HG02759 (cell line): ENCODE measurements around the gene ENOX1.

Experiments
- ATAC-seq: cut with Tn5 transposase; IDR thresholded peaks from one replicate; pipeline ENCODE4 v1.9.1; 2021; ENCODE audit warnings: mild to moderate bottlenecking, moderate library complexity; ENCODE audit not compliant: unreplicated experiment

ENOX1 gene

DNA sequence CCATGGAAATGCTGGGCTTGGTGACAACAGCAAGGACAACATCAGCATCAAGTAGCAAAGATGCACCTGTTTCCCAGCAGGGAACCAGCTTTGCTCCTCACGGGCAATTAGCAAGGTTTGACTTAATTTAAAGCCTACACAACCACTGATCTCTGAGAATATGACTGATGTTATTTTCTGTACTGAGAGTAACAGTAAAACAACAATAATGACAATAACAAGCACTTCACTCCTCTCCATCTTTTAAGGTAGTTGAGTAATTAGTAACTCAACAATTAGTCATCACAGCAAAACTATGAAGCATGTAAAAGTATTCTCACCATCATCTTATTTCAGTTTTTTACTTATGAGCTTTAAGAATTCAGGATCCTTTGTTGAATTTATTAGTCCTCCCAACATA is 37.3 kb downstream of the ENOX1 start:
- no peak for ATAC-seq

DNA sequence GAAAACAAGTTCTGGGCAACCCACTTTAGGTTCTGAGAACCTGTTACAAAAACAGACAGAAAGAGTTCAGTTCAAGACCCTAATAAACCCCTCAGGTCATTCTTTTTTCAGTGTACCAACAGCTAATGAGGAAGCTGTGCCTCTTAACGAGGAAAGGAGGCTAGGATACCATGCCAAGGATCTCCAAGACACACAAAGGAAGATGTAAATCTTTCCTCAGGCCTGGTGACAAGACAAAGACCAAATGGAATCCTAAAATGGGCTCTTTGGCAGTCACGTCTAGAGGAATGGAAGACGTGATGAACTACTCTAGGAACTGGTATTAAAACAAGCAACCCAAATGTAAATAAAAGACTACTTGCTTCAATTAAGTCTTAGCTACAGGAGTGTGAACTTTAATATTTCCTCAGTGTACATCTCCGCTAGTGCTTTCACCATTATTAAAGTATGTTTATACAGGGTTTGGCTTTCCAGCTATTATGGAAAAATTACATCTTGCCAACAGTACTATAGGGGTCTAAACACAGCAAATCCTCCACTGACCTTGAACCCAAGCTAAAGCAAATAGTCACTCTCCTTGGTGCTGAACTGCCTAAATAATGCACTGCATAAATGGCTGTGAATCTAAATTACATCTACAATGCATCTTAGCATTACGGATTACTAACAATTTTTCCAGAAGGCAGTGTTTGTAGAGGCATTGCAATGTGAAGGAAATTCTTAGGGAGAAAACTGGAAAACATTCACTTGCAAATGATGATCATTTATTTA is 42.3 kb downstream of the ENOX1 start:
- ATAC-seq: no peak

DNA sequence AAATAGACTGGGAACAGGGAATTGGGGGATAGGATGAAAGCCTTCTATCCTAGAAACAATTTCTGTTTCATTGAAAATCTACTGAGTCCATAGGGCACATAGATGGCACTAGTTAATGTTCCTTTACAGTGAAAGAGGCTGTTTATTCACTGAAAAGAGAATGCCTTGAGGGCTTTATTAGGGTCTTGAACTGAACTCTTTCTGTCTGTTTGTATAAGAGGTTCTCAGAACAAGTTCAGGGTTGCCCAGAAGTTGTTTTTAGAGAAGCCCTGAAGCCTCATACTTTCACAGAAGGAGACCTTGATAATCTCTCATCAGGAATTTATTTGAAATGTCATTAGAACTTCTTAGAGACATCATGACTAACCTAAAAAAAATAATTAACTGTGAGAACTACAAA is 43.9 kb downstream of the ENOX1 start:
- no peak for ATAC-seq

DNA sequence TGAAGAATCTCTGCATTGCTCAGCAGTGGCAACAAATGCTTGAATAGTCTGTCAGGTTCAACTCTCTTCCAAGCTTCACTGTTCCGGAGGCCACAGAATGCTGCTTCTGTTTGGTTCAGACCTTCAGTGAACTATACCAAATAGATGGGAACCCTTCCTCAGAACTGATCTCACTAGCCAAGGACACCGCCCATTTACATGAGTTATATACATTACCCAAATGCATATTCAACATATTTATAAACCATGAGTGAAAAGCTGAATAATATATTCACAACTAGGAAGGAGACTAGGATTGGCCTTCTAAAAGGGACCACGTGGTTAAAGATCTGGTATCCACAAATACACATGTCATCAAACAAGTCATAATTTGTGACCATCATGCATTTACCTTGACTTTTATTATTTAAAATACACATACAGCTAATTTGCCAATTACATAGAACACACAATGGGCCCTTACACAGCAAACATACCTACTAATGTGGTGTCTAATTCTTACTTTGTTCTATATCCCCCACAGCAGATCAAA is 49.3 kb downstream of the ENOX1 start:
- no peak for ATAC-seq

DNA sequence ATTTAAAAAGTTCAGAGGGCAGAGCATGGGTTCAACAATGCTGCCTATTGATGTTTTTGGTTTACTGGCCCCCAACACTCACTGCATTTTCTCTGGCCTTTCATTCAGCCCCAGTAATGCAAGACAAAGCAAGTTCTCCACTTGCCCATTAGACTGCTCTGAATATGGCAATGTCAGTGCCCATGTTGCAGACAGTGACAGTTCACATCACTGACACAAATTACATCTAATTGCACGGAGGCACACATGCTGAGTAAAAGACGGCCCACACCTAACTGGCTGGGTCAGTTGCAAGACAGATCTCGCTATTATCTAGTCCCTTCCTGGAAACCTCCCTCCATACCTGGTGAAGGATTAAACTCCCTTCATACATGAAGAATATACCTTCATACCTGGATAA is 54.0 kb downstream of the ENOX1 start:
- no peak for ATAC-seq

DNA sequence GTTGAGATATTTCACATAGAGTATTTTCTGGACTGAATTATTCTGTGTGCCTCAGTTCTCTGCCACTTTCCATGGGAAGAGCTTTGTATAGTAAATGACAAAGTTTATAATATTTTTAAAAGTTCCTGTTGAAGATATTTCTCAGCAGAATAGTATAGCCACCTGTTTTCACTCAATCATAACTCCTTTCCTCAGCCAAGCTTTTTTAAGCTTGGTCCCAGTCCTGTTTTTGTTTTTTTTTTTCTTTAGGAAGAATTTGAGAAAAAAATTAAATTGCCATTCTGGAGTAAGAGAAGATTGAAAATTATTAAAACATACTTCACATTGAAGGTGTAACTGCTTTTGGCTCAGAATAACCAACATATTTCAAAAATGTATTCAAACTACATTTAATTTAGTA is 55.5 kb downstream of the ENOX1 start:
- no peak for ATAC-seq

DNA sequence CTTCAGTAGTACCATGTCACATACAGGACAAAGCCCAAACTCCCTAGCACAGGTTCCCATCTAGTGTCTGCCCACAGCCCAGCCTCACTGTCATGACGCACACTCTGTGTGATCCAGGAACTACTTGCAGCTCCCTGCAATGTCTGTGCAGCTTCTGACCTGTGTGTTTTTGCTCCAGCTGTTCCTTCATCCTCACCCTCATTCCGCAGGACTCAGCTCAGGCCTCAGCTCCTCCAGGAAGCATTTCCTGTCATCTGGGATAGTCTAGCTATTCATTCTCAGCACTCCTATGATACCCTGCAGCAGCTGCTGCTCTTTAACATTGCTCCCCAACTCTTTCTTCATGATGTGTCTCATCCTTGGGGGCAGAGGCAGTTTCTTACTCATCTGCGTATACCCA is 56.1 kb downstream of the ENOX1 start:
- ATAC-seq: no peak

DNA sequence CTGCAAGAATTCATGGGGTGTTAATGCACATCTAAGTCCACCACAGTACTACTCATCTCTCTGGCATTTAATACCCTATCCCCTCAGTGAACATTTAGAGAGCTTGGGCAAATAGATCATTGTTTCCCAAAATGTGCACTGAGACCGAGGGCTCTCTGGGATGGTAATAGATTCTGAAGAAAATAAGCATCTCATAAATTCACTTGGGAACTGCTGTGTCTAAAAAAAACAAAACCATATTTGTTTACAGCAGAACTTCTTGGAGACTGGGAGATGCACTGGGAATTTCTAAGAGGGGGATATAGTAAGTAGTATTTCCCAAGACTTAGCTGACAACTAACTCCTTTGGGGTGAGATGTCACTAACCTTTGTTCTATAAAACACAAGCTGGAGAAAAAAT is 58.4 kb downstream of the ENOX1 start:
- no peak for ATAC-seq

DNA sequence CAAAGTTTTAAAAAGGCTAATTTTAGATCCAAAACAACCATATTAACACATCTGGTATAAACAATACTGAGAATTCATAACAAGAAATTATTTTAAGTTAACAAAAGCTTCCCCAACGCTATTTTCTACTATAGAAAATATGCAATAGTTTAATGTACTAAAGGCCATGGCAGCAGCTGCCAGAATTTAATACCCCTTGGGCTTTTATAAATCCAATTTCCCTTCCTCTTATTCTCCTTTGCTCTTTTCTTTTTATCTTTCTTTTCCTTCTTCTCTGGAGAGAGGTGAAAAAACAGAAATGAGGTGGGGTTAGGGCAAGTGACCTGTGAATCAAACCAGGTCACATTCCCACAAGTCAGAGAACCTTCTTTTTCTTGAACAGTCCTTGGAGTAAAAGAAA is 58.9 kb downstream of the ENOX1 start:
- ATAC-seq: no peak

DNA sequence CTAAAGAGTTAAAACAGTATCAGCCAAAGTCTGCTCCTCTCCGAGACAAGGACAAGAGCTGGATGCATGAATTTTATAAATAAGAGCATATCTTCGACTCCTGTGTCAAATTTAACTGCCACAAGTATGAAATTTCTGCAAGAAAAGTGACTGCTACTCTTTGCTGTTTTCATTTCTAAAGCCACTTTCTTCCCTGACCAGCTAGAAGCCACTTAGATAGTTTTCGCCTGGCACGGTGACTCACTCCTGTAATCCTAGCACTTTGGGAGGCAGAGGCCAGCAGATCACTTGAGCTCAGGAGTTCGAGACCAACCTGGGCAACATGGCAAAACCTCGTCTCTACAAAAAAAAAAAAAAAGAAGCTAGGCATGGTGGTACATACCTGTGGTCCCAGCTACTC is 61.3 kb downstream of the ENOX1 start:
- no peak for ATAC-seq

DNA sequence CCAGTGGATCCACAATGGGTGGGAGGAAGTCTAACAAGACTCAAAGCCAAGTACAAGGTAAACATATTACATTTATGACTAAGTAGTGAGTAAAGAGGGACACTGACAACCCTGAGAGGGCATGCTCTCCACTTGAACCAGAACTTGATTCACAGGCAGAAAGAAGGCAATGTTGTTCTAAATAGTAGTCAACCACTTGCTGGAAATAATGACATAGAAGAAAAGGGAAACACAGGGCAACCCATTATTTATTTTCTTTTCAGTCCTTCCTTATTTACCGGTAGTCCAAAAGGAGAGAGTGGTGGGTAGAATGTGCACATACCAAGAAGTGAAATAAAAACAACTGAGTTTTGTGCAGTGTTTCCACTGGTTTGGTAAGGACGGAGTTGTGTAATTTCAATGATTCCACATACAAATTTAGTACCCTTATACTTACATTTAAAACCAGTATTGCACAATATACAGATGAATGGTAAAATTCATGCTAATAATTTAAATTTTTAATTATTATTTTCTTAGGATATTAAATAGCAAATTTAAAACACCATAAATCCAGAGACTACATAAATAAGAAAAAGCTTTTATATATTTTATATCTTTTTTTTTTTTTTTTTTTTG is 65.9 kb downstream of the ENOX1 start:
- ATAC-seq: no peak

DNA sequence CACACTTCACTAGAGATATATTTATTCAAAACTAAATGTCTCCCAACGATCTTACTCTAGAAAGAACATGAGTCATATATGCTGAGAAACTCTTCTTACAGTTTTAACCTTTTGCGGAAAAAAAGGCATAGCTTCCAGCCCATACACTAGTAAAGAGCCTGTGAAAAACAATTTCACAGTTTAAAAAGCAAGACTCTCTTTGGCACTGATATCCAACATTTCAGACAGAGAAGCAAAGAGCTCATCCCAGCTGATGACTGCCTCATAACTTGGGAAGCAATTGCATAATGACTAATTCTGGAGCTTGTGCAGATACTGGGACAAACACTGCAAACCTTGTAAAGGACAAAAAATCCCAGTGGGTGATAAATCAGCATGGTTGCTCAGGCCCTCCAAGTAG is 88.0 kb downstream of the ENOX1 start:
- no peak for ATAC-seq

DNA sequence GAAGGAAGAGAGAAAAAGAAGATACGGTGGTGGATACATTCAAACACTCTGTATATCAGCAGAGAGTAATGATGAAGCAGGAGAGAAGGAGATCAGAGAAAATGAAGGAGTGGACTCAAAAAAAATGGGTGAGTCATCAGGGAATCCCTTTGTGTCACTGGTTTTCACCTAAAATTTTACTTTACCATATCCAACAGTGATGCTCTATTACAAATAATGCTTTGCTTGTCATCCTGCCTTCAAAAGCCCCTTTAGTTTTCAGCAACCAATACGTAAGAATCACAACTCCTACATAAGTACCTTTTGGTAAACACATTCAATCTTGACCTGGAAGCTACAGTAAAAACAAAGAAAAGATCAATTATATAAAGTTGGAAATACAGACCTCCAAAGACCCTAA is 88.8 kb downstream of the ENOX1 start:
- ATAC-seq: peak; percentile 60

DNA sequence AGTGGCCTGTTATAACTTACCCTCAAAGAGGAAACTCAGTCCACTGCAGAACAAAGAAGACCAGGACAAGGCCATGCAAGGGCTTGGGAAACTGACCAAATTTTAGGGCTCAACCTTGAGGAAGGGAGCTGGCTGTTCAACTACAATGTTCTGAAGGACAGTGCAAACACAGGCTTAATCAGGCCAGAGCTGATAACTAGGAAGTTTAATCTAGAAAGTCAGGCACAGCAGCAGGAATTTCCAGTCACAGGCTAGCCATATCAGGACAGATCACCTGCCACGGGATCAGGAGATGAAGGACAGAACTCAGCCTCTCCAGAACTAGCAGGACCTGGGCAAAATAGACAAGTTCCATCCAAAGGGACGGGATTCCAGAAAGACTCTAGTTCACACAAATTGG is 89.4 kb downstream of the ENOX1 start:
- ATAC-seq: no peak

DNA sequence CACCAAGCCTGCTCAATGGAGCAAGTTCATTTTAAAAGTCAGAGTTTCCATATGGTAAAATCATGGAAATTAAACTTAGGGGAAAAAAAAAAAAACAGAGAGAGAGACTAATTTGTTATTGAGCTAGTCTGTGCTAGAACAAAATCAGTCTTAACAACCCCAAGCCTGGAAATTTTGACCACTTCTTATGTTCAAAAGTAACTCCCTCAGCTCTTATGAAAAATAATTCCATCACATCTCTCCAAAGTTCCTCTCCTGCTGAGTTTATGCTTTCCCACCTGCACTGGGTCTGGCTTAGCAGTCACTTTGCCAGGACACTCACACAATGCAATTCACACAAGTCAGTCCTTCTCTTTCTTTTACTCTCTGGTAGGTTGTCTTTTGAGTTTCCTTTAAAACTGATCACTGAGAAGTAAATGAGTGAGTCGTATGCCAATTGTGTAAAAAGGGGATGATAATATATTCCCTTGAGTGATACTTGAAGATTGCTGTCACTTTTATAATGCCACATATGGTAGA is 92.6 kb downstream of the ENOX1 start:
- ATAC-seq: no peak

DNA sequence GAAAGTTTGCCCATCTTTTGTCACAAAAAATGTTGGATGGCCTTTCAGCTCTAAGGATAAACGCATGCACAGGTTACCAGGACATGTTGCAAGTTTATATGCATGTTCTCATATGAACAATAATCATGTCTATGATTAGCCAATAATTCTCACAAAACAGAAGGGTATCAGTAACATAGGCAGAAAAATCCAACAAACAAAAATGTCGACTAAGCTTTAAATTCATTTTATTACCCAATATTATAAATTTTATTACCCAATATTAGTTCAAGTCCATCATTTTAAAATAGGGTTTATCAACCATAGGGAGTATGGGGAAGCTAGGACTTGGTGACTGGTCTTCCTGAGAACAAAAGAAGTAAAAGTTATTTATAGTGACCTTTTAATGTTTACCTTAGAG is 93.1 kb downstream of the ENOX1 start:
- no peak for ATAC-seq

DNA sequence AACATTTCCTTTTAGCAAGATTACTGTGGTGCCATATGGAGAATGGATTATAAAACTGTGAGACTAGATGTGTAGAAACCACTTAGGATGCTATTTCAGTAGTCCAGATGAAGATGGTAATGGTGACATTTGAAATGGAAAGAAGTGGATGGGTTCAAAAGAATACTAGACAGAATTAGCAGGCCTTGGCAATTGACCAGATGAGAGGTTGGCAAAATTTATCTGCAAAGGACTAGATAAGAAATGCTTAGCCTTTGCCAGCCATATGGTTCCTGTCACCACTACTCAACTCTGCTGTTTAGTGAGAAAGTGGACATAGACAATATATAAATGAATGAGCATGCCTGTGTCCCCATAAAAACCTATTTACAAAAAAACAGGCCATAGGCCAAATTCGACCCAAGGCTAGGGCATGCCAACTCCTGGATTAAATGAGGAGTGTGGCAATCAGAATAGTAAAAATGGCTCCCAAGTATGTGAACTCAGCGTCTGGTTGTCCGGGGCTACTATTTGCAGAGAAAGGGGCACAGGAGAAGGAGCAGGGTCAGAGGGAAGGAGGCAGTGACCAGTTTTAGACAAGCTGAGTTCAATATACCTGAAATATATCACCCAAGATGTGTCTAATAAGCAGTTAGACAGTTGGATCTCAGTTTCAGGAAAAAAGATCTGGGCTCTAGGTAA is 98.4 kb downstream of the ENOX1 start:
- no peak for ATAC-seq

DNA sequence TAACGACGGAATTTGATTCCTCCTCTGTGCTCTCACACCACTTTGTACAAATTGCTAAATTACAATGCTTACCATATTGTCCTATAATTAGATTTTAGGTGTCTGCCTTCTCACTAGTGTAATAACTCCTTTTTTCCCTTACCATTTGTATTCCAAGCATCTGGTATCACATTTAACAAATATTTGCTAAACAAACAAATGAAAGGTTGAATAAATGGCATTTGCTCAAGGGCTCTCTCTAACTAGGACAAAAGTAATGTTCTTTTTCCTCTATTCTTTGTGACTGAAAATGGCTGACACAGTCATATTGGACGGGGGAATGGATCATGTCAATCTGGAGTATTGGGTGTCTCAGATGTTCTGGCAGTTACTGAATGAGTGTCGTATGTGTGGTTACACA is 99.7 kb downstream of the ENOX1 start:
- ATAC-seq: no peak

DNA sequence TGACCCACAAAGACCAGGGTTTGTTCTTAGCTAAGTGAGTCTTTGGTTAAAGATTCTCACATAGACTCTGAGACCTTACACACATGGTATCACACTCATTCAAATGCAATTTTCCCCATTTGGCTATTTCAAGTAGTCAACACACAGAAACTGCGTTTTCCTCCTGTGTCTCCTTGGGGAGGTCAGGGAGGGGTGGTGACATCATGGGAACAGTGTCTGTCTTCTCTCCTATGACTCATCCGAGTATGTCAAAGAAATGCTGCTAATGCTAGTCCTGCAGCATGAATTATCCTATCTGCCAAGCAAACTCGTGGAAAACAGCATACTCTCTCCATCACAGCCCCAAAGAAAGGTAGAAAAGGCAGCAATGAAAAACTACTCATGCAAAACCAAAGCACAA is 100.2 kb downstream of the ENOX1 start:
- ATAC-seq: no peak

DNA sequence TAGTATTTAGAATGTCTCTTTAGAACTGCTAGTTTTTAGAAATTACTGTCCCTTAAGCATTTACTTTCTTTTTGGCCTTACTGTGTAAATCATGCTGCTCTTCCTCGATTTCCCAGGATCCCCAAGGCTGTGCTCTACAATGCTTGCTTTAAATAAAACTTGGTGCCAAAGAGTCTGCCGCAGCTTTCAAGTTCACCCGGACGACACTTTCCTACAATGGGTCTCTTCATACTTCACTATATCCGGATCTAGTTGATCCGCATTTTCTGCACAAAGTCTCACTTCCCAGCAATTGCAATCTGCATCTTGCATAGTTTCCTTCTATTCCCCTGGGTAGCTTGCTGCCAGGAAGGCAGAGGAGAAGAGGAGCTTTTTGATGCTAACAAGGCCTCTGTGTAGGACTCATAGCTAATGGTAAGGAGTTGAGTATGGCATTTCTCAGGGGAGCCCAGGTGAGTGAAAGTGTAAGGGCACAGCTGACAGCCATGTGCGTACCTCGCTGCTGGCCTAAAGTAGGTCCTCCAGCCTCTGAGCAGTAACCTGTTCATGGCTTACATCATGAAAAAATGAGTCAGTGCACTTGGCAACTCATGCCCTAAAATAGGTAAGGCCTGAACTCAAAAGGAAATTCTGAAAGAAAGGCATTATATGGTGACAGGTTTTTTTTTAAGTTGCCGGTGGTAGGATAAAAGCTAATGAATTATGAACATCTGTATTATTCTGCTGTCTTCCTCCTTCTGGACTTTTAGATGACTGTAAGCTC is 101.6 kb downstream of the ENOX1 start:
- ATAC-seq: no peak

DNA sequence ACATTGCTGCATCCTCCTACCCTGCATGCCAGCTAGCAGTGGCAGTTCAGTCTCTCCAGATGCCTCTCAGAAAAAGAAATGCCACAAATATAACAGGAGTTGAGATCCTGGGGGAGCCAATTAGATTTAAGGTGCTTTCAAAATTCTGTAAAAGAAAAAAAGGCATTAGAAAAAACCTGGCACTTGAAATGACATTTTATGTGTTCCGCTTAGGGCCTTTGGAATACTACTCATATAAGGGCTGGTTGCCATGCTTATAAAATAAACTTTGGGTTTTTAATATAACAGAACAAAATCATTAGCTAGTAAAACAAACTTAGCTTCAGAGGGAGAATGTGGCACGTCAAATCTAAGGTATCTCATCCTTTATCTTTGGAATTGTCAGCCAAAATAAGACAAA is 104.1 kb downstream of the ENOX1 start:
- ATAC-seq: no peak
